ENCODE data around the gene DDX52.
"Not testable (repeated sequence)": the region's sequence is repeated elsewhere in the genome, so short reads cannot be mapped to it uniquely, and the experiment has no call there.

The DDX52 gene, protein sequence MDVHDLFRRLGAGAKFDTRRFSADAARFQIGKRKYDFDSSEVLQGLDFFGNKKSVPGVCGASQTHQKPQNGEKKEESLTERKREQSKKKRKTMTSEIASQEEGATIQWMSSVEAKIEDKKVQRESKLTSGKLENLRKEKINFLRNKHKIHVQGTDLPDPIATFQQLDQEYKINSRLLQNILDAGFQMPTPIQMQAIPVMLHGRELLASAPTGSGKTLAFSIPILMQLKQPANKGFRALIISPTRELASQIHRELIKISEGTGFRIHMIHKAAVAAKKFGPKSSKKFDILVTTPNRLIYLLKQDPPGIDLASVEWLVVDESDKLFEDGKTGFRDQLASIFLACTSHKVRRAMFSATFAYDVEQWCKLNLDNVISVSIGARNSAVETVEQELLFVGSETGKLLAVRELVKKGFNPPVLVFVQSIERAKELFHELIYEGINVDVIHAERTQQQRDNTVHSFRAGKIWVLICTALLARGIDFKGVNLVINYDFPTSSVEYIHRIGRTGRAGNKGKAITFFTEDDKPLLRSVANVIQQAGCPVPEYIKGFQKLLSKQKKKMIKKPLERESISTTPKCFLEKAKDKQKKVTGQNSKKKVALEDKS
- 64.5 to 91.2 reads per million in 2 experiments for total RNA-seq

DNA sequence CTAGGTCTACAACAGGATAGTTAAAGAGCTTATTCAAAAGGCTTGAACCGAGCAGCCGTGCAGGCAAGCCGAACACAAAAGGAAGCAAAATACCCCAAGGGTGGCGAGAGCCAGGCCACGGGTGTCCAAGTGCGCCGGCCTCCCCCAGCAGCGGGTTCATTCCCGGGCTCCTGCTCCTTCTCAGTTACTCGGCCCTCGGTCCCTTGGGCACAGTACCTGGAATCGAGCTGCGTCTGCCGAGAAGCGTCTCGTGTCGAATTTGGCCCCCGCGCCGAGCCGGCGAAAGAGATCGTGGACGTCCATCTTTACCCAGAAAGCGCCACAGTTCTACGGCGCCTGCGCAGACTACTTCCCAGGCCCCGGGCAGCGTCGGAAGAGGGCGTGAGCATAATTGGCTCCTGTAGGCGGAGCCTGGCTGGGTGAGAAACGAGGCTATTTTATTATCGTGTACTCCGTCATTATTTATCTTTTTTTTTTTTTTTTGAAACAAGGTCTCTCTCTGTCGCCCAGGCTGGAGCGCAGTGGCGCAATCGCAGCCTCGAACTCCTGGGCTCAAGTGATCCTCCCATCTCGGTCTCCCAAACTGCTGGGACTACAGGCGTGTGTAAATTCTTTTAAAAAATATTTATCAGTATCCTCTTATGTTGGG, at the start of gene DDX52:
TSS of gene DDX52 (minus strand) at position 329 of the 649 bp plus-strand sequence. CDS start at position 303, 26 bp downstream.
- peak; percentile 82 for DNase-seq (ENCODE audit: low read depth)

DNA sequence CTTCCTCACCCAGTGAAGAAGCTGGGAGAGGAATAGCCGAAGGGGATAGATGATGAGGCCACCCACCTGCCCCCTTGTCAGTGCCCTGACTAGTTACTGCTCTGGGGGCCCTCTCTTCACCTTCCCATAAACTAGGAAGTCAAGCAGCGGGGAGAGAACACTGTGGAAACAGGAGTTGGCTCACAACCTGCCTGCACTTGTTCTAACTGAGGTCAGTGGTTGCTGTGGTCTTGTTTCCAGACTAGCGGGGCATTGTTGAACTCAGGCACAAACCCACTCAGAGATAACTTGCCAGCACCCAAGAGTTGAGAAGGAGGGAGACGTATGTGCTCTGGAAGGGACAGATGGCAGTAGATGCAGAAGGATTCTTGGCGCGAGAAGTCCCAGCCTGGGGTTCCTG, 48.6 kb upstream of the DDX52 start:
- DNase-seq (ENCODE audit: low read depth), result no peak

DNA sequence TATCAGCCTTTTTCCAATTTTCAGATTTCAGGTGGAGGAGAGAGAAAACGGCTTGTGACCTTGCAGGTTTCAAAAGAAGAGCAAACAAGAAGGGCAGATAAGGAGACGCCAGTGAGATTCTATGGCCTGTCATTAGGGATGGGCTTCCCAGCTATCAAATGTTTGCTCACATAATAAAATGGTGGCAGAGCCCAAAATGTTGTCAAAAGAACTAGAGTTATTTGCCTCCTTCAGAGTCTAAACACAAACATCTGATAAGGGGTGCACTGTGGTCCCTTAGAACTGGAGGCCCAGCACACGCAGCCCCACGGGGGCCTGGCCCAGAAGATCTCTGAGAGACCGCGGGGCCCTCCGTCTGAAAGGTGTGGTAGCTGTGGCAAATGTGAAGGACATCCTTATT, 46.1 kb upstream of the DDX52 start:
- no peak for DNase-seq (ENCODE audit: low read depth)

DNA sequence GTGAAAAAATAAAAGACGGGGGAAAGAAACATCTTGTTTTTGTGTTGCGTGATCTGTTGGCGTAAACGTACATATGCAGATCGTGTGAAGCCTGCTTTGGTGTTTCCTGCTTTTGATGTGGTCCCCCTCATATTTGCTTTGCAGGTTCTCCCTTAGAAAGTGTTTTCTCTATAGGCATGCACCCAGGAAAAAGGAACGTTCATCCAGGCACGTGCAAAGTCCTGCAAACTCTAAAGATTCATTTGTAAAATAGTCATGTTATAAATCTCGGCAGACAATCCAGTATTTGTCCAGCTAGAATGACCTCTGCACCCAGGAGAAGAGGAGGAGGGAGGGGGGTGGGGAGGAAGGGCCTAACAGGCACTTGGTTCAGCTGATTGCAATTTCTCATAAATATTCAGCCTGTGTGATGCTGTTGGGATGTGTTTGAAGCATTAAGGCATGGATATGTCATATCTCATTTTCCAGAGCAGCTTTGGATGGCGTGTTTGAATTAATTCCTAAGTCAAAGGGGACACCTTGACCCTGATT, 40.3 kb upstream of the DDX52 start:
- DNase-seq (ENCODE audit: low read depth), result no peak

DNA sequence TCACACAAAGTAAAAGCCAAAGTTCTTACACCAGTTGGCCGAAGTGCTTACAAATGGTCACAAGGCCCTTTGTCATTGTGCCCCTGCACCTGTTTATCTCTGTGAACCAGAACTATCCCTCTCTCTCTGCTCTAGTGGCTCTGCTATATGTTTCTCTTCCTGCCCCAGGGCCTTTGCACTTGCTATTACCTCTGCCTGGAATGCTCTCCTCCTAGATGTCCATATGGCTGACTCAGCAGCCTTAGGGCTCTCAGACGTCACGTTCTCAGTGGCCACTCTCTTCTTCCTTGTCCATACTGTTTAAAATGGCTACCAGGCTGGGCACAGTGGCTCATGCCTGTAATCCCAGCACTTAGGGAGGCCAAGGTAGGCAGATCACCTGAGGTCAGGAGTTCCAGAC, 38.8 kb upstream of the DDX52 start:
- DNase-seq (ENCODE audit: low read depth), result no peak

DNA sequence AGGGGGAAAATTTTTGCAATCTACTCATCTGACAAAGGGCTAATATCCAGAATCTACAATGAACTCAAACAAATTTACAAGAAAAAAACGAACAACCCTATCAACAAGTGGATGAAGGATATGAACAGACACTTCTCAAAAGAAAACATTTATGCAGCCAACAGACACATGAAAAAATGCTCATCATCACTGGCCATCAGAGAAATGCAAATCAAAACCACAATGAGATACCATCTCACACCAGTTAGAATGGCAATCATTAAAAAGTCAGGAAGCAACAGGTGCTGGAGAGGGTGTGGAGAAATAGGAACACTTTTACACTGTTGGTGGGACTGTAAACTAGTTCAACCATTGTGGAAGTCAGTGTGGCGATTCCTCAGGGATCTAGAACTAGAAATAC, 36.7 kb upstream of the DDX52 start:
- not testable (repeated sequence) for DNase-seq (ENCODE audit: low read depth)

DNA sequence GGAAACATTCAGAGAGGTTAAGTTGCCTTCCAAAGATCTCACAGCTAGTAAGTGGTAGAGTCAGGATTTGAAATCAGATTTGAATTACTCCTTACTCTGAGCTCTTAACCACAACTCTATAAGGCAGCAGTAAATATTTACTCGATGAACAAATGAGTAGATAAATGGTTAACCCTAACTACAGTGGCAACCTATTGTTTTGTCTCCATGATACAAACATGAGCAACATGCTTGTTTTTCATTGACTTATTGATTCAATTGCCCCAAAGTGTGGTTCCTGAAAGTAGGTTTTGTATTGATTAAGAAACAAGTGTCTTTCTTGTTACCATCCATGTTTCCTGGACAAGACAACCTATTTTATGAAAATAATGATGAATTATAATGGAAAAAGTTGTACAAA, 34.8 kb upstream of the DDX52 start:
- no peak for DNase-seq (ENCODE audit: low read depth)

DNA sequence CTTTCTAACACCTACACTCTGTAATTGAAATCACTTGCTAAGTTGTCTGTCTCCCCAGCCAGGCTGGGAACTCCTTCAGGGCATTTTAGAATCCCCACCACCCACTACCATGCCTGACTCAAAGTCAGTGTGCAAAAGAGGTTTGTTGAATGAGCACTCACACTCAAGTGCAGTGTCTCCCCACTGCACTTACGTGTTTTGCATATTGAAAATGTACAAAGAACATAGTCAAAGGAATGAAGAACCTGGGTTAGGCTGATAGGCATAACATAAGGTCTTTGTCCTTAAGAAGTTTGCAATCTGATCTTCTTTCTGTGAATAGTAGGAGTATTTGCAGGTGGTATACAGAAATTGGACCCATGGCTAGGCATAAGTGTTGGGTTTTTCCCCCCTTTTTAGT, 33.8 kb upstream of the DDX52 start:
- no peak for DNase-seq (ENCODE audit: low read depth)

DNA sequence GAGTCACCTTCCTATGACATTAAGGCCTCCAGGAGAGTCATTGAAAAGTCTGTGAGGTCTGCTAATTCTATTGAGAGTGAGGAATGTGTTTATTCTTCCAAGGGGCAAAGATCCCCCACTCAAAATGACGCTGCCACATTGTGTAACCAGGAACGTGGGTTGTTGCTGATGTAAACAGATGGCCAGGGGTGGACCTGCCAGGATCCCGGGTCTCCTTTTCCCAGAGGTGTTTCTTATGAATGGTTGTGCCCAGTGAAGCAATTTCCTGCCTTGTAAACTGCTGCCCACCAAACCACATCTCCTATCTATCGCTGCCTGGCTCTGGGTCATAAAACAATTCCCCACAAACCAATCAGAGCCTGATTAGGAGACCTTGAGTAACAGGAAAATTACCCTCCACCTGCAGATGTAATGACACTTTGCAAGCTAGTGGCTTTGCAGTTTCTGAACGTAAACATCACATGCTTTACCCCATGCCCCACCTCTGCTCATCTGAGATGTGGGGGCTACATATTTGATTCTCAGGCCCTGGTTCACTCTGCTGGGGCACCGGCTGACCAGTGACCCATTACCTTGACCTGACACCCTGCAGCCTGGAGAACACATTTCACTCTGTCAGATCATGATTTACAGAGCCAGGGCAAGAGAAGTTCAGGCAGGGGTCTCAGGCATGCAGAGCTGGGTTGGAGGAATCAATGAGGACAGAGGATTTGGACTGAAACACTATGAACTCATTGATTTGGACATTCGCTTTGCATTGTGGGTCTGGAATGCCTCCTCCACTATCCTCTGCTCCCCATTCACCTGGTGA, 33.1 kb upstream of the DDX52 start:
- DNase-seq (ENCODE audit: low read depth), result no peak

DNA sequence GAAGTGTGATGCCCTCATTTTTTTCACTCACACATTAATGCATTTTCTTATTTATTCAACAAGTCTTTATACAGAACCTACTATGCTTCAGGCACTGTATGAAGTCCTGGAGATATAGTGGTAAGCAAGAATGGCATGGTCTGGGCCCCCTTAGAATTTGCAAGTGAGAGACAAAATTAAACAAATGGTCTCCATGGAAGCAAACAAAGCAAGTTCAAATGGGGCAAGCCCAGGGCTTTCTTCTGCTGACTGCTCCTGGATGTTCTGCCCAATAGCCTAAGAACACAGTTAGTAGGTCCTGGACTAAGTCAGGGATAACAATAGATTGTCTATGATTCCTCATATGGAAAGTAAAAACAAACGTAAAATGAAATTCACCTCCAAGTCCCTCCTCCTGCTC, 31.3 kb upstream of the DDX52 start:
- no peak for DNase-seq (ENCODE audit: low read depth)

DNA sequence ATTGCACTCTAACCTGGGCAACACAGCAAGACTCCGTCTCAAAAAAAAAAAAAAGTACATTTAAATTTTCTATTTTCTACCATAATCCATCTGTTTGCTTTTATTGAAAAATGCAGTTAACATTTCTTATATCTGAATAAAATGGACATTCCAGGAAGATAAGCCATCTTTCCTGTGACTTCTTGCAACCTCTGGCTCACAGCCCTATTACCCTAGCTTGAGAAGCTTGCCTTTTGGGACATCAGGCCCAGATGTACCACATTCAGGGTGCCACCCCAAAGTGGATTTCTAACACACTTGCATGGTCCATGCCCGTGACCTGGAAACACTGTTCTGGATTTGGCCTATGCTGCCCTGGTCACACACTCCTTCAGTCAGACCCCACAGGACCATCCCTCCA, 30.1 kb upstream of the DDX52 start:
- DNase-seq (ENCODE audit: low read depth), result no peak

DNA sequence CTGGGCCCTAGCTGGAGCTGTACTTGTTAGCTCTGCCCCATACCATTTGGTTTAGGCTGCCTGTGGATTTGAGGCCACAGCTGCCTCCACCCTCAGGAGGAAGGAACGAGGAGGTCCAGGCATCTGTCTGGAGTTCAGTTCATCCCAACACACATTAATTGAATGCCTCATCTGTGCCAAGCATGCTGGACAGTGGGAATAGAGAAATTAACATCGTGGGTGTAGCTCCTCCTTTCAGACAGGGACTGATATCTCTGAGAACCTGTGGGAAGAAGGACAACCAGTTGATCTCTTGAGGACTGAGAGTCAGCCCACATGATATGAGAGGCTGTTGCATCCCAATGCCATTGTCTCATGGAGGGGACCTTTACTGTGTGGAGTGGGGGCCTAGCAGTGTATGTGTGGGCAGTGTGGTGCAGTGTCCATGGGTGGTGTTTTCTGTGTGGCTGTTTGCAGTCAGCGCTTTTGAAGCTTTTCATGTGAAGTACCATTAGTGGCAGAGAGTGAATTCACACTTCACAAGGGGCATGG, 29.4 kb upstream of the DDX52 start:
- DNase-seq (ENCODE audit: low read depth), result no peak

DNA sequence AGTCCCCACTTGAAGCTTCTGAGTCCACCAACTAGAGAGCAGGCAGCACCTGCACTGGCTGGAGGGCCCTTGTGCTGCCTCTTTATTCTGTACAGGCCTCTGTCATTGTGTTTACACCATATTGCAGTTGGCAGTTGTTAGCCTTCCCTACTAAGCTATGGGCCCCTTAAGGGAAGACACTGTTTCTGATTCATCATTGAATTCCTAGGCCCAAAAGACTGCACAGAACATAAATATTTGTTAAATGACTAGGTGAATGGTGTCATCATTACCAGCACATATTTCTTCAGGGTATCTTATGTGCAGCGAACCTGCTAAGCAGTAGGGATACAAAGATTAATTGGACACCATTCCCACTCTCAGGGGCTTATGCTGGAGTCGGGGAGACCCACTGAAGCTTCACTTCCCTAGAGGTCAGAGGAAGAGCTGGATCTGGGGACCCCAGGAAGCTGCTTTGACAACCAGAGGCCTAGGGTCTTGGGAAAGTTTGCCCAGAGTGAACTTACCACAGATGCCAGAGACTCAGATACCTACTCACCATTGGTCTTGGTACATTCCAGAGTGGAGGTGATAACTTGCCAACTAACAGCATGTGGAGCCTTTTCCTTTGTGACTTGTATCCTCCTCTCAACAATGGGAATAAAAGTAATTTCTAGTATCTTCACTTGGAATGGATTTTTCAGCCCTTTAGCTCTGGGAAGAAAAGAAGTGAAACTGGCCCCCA, 28.7 kb upstream of the DDX52 start:
- no peak for DNase-seq (ENCODE audit: low read depth)

DNA sequence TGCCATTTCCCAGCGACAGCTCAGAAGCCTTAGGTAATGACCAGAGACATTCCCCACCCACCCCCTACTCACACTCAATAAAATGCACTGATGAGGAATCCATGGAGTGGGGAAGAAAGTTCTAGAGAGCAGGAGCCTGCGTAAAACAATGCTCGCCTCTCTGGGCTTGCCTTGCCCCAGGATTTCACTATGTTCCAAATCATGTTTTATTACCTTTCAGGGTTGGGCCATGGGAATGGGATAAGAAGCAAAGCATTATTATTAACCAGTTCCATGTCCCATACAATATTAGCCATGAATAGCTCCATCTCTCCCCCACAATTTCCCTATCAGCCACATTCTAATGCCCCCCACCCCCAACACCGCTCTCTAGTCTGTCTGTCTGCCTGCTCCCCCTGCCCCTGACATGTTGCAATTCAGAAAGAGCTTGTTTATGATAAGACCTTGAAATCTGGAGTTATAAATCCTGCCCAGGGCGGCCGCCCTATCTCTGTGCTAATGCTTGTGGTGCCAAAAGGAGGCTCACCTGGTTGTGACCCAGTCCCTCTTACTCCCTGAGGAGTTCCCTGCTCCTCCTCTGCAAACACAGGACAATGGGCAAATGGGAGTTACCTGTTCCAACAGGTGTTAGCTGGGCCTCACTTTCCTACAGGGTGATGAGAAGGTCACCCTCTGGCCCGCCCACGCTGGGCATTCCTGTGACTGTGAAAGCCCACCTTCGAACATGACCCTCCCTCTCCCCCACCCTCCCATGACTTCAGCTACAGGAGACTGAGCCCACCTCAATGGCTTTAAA, 28.0 kb upstream of the DDX52 start:
- DNase-seq (ENCODE audit: low read depth), result no peak

DNA sequence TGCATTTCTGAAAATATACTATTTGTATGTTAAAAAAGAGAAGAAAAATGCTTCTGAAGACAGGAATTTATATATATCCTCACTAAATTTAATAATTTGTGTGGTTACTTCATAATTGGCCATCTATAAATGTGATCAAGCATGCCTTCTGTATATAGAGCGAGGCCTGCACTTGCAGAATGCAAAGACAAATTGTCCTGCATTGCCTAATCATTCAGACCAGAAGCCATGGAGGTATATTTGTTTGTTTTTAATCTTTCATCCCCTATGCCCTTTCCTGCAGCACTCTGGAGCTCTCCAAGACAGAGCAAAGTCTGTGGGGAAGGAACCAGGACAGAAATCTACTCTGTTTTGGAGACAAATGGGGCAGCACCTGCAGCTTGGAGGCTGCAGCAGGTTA, 23.8 kb upstream of the DDX52 start:
- no peak for DNase-seq (ENCODE audit: low read depth)

DNA sequence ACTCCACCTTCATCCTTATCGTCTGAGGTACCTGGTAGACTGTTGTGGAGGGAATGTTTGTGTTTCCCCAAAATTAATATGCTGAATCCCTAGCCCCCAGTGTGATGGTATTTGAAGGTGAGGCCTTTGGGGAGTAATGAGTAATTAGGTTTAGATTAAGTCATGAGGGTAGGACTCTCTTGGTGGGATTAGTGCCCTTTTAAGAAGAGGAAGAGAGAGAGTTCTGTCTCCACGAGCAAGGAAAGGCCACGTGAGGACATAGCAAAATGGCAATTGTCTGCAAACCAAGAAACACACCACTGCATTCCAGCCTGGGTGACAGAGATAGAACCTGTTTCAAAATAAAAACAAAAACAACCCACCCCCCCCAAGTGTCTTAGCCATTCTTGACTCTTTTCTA, 21.0 kb upstream of the DDX52 start:
- DNase-seq (ENCODE audit: low read depth), result no peak

DNA sequence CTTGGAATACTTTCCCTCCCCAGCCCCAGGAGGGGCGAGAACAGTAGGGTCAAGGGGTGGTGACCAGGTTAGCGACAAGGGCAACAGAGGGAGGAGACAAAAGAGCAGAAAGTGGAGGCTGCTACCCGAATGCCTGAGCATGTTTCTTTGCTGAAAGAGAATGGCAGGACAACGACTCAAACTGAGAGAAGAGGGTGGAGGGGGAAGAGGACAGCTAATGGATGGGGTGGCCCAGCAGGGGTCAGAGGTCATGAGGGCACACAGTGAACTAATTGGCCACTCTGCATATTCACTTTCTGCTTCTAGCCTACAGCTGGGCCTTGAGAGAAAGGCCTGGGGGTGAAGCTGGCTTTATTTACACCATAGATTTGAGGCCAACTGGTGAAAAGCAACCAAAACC, 19.1 kb upstream of the DDX52 start:
- DNase-seq (ENCODE audit: low read depth), result no peak

DNA sequence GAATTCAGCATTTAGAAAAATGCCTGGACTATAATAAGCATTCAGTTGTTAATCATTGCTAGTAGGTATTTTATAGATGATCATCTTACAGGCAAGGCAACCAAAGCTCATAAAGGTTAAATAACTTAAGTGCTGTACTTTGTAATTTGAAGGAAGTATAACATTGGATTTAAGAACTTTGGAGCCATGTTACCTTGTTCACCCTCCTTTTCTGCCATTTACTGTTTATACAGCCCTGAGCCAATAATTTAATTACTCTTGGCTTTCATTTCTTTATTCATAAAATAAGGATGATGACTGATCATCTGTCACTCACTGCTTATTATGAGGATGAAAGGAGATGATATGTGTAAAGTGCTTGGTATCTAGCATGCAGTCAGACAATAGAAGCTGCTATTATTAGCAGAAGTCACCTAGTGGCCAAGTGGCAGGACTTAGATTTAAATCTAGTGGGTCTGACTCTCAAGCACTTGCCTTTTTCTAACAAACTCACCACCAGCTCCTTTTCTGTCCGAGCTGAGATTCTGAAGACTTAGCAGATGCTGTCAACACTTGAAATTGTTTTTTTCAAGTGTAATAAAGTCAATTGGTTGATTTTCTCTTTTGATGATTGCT, 18.3 kb upstream of the DDX52 start:
- no peak for DNase-seq (ENCODE audit: low read depth)

DNA sequence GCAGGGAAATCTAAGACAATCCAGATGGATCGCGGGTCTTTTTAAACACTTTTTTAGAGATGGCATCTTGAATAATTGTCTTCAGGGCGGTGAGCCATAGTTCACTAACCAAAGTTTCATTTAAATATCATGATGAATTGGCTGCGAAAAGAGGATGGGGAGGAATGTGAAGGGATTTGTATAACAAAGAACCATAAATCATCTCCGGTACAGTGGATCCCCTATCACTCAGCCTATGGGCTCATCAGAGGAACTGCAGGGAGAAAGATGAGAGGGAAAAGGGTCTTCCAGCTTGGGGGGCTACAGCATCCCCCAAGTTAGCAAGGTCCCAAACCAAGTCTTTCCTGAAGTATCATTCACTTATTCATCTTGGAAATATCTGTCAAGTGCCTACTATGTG, 16.7 kb upstream of the DDX52 start:
- no peak for DNase-seq (ENCODE audit: low read depth)

DNA sequence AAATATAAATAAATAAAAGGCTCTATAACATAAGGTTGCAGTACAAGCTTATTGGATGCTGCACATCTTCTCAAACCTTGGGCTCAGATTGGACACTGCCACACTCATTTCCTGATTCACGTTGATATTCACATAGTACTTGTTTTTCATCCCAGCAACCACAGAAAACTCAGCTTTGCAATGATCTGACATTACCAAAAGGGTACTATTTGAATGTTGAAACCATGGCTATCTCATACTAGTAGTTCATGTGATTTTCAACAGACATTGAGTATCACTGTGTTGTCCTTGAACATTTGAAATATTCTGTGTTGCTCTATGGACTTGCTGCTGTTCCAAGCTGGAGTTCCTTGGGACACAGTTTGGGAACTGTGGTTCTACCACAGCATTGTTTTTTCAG, 14.0 kb upstream of the DDX52 start:
- no peak for DNase-seq (ENCODE audit: low read depth)

Data from T follicular helper cell (primary cell).